ENCODE measurements around the gene PFDN1.

DNA sequence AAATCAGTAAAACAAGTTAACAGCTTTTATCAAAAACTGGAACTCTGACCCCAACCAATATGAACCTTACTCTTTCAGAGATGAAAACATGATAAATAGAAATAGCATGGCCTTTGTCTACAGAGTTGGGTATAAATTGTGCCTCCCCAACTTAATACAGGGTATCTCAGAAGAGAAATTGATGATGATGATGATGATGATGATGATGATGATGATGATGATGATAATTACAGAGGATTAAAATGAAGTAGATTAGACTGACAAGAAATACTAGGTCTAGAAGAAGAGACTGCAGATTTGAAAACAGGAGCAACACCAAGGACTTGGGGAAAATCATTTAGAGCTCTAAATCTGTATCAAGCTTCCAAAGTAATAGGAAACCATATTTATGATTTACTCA lies 27.1 kb downstream of the PFDN1 start:
- TF ChIP-seq EZH2 (IDR thresholded peaks at IDR 0.05): no peak
- TF ChIP-seq POLR2AphosphoS5 (IDR thresholded peaks at IDR 0.05; ENCODE audit: borderline replicate concordance, low read depth, low read length): no peak
